Measurements from ENCODE around the gene GUCA1C.

DNA sequence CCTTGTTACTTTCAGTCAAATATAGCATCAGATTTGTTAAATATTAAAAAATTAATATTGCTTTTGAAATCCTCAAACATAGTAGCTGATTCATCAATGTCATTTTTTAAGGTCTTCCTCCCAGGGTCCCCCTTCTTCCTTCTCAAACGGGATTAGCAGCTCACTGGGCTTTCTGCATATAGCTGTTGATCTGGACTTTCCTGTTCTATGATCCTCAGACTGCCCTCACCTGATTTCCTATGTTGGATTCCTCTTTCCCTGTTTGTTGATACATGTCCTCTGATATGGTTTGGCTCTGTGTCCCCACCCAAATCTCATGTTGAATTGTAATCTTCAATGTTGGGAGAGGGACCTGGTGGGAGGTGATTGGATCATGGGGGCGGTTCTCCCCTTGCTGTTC lies 5.8 kb downstream of the GUCA1C start:
- TF ChIP-seq POLR2A (IDR thresholded peaks at IDR 0.05; ENCODE audit: low read length) (no peak), GATA1 (IDR thresholded peaks at IDR 0.05; ENCODE audit: low read depth, low read length) (no peak)

Measured in erythroblast (primary cell).